Pulmonary artery endothelial cell (primary cell): Measurements from ENCODE around the gene CRYGC. TPM values are rescaled to one million over a fixed set of nuclear protein-coding genes. Genes with fewer than 3 reads are reported as not detected.

ENCODE experiments used
- DNase-seq: peaks from one replicate; pipeline ENCODE4 v3.0.0-alpha.2; 2011; ENCODE audit warnings: low read depth, low spot score
- total RNA-seq: library from RNA; depleted of rRNA; stranded (reverse); fragments of >200 nt; gene quantifications from 2 replicates; pipeline ENCODE4 v1.2.3, GENCODE V29; 2014

Gene CRYGC
- total RNA-seq, 1 donor from 2014 or later = not detected

DNA sequence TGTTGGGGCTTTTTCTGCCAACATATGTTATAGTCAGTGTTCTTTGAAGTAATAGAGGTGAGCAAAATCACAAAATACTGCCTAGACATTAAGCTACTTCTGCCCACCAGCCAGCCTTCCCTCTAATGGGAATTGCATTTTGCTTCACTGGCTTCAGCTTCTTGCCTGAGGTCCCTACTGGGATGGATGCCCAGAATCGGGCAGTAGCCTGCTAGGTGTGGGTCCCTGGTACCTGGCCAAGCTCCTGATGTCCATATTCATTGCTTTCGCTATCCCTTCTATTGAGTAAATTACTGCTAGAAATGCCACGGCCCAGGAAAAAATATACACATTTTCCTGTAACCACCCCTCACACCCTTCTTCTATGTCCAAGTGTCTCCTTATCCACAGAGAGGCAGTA lies 32.3 kb downstream of the CRYGC start:
- no peak for DNase-seq

DNA sequence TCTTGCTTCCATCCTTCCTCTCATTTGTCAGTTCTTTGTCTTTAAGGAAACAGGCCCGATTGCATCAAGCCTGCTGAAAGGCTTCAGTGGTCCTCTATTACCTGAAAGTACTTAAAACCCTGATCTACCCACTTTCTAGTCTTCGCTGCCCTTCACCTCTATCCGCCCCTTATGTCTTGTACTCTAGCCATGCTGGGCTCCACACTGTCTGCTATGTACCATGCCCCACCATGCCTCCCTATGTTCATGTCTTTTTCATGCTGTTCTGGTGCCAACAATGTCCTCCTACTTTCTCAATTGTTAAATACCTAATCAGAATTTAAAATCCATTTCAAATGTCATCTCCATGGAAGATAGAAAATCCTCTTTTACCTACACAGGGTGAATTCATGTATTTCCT lies 33.5 kb downstream of the CRYGC start:
- no peak for DNase-seq

DNA sequence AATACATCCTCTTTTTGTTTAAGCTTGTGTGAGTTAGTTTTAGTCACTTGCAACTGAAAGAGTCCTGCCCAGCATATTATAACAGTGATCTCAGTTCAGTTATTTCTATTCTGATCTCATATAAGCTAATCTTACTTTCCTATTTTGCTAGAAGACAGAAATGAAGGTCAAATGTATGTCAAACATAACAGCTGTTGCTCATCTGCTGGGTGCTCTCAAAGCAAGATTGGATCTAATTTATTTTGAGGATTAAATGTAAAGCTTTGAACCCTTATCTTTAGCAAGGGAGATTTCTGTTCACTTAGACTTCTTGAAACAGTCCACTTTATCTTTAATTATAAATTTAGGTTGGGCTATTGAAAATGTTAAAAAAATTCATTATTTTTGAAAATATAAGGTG lies 36.5 kb downstream of the CRYGC start:
- no peak for DNase-seq

DNA sequence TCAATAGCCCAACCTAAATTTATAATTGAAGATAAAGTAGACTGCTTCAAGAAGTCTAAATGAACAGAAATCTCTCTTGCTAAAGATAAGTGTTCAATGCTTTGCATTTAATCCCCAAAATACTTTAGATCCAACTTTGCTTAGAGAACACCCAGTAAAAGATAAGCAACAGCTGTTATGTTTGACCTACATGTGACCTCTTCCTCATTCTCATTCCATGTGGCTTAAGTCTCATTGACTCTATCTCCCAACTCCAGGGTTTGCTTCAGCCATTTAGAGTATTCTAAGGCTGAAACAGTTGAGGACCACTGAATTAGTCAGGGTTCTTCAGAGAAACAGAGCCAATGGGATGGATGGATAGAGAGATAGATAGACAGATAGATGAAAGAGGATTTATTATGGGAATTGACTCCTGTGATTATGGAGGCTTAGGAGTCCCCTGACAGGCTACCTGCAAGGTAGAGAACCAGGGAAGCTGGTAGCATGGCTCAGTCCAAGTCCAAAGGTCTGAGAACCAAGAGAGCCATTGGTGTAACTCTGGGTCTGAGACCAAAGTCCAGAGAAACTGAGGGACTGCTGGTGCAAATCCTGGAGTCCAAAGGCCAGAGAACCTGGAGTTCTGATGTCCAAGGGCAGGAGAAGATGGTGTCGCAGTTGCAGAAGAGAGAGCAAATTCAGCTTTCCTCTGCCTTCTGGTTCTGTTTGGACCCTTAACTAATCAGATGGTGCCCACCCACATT lies 37.4 kb downstream of the CRYGC start:
- DNase-seq = no peak

DNA sequence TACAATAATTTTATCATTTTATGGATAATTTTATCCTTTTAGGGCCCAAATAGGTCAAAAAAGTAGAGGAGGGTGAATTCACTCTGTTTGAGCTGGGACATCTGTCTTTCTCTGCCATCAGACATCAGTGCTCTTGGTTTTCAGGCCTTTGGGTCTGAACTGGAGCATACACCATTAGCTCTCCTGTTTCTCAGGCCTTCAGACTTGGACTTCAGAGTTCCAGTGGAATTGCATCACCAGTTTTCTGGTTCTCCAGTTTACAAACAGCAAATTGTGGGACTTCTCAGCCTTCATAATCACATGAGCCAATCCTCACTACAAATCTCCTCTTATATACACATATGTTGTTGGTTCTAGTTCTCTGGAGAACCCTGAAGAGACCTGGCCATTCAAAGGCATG lies 39.2 kb downstream of the CRYGC start:
- no peak for DNase-seq

DNA sequence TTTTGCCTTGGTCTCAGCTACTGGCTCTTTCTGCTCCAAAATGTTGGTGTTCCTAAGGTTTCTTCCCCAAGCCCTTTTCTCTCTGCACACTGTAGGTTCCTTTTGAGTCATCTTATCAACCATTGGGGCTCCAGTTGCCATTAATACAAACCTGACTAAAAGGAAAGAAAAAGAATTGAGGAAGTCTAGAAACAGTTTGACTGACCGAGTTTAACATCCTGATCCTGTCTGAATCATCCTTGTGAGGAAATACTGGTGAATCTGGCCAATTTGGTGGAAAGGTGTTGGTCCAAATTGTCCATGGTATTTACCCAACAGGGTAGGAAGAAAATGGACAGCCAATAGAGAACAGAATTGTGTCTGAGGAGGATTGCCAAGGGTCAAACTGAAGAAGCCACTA lies 43.6 kb downstream of the CRYGC start:
- DNase-seq = no peak

DNA sequence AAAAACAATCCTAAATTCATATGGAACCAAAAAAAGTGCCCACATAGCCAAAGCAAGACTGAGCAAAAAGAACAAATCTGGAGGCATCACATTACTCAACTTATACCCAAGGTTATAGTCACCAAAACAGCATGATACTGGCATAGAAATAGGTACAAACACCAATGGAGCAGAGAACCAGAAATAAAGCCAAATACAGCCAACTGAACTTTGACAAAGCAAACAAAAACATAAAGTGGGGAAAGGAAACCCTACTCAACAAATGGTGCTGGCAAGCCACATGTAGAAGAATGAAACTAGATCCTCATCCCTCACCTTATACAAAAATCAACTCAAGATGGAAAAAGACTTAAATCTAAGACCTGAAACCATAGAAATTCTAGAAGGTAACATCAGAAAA lies 45.8 kb downstream of the CRYGC start:
- DNase-seq = no peak

Other genes with a start within 250 kb of the CRYGC start
- 7.2 and 11.4 TPM in 2 replicates for gene PLEKHM3, start 104.3 kb downstream of the CRYGC start, total RNA-seq
- not detected in 2 replicates for gene CRYGD, start 5.3 kb downstream of the CRYGC start, total RNA-seq
- not detected in 2 replicates for gene CRYGB, start 16.3 kb upstream of the CRYGC start, total RNA-seq
- not detected in 2 replicates for gene CRYGA, start 33.8 kb upstream of the CRYGC start, total RNA-seq
- not detected in 2 replicates for gene C2orf80, start 60.2 kb upstream of the CRYGC start, total RNA-seq
- 111 and 190 TPM in 2 replicates for gene IDH1, start 125.2 kb upstream of the CRYGC start, total RNA-seq
- 23.4 and 31.8 TPM in 2 replicates for gene PIKFYVE, start 136.4 kb upstream of the CRYGC start, total RNA-seq